MCF 10A (cell line): ENCODE measurements around the gene CNIH1. TPM values are rescaled to one million over a fixed set of nuclear protein-coding genes. Genes with fewer than 3 reads are reported as not detected.
"Not testable (repeated sequence)": the region's sequence is repeated elsewhere in the genome, so short reads cannot be mapped to it uniquely, and the experiment has no call there.

Source experiments
- BruUV-seq: library from RNA; stranded (reverse); fragments of 400-500 nt; replicated peaks from 2 replicates; lab custom pipeline; 2021; lab: Mats Ljungman, UMichigan
- CTCF ChIA-PET: fragments of 300-600 bp; sonication (Branson Sonifier 250); formaldehyde crosslinking; extraction: SDS; loops from one replicate; lab custom pipeline; 2021; ENCODE audit warnings: antibody characterized with exemption, inconsistent platforms; lab: Yijun Ruan, JAX
- POLR2A ChIA-PET: fragments of 300-600, 350-650 bp; sonication (Branson Sonifier 250); formaldehyde crosslinking; extraction: SDS; loops from one replicate; lab custom pipeline; 2020; ENCODE audit warnings: antibody characterized with exemption, inconsistent platforms; lab: Yijun Ruan, JAX
- DNase-seq: peaks from one replicate; pipeline ENCODE4 v3.0.0-alpha.2; 2018; ENCODE audit not compliant: unreplicated experiment
- H3K27ac Mint-ChIP-seq: one replicate; pipeline ENCODE4 v1.8.0; 2022; ENCODE audit warnings: mild to moderate bottlenecking, low read depth, mixed read lengths; ENCODE audit not compliant: unreplicated experiment
- H3K27me3 Mint-ChIP-seq: one replicate; pipeline ENCODE4 v1.8.0; 2022; ENCODE audit warnings: mixed read lengths; ENCODE audit not compliant: insufficient read depth, unreplicated experiment
- H3K36me3 Mint-ChIP-seq: one replicate; pipeline ENCODE4 v1.8.0; 2022; ENCODE audit warnings: mild to moderate bottlenecking, moderate library complexity, mixed read lengths; ENCODE audit not compliant: insufficient read depth, unreplicated experiment
- H3K4me1 Mint-ChIP-seq: one replicate; pipeline ENCODE4 v1.8.0; 2022; ENCODE audit warnings: mixed read lengths; ENCODE audit not compliant: insufficient read depth, unreplicated experiment
- H3K4me3 Mint-ChIP-seq: one replicate; pipeline ENCODE4 v1.8.0; 2022; ENCODE audit warnings: mild to moderate bottlenecking, moderate library complexity, mixed read lengths; ENCODE audit not compliant: unreplicated experiment
- H3K9me3 Mint-ChIP-seq: one replicate; pipeline ENCODE4 v1.8.0; 2022; ENCODE audit warnings: mixed read lengths; ENCODE audit not compliant: unreplicated experiment
- intact Hi-C: fragments of 100-400 bp; cut with micrococcal nuclease; formaldehyde crosslinking; loops from 2 replicates; pipeline ENCODE4 v1.14.1; 2022
- total RNA-seq: library from RNA; stranded (reverse); gene quantifications from 2 replicates; pipeline ENCODE4 v1.2.3, GENCODE V29; 2022
- TF ChIP-seq, protein P1 (sequence below): fragments of 200-600 bp; IDR thresholded peaks from one replicate; pipeline ENCODE4 v1.8.0; 2022; ENCODE audit warnings: antibody characterized with exemption, mild to moderate bottlenecking; ENCODE audit not compliant: unreplicated experiment

The CNIH1 gene
- total RNA-seq, 1 experiment from 2014 or later: 228 TPM

DNA sequence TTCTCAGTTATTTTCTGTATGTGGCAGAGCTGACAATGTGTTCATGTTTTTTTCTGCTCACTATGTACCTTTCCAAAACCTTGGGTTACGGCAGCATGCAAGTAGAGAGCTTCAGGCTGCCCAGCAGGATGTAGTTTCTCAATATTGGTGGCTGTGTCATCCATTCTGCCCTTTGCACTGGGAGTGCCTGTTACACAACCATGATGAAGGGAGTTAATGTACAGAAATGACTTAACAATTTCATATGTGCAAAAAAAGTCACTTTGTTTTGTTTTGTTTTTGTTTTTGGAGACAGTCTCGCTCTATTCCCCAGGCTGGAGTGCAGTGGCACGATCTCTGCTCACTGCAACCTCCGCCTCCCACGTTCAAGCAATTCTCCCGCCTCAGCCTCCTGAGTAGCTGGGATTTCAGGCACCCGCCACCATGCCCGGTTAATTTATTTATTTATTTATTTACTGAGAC is 6.1 kb upstream of the CNIH1 start:
- H3K4me3 Mint-ChIP-seq: peak overlapping the region; percentile 36
- BruUV-seq: no TSS peak
- ChIA-PET CTCF (interaction anchor here (0.6 to 1.5 kb wide), 7 partner anchors 35 to 1840 kb away, joined by 3 to 5 read pairs (median 3); no protein-coding TSS in a partner anchor), POLR2A (interaction anchor here (0.6 to 4.4 kb wide), 16 partner anchors 9 to 424 kb away, joined by 3 to 100 read pairs (median 7); partner anchors contain the start of genes CDKN3, CGRRF1 and GMFB)
- peaks cover 20% of the 10 kb centered on the region for H3K4me1 Mint-ChIP-seq
- DNase-seq: peak; percentile 96
- intact Hi-C loops: no loop called here
- no peaks in the 10 kb centered on the region for H3K27me3 Mint-ChIP-seq
- peak overlapping the region; percentile 78 for H3K27ac Mint-ChIP-seq
- TF ChIP-seq, protein P1, sequence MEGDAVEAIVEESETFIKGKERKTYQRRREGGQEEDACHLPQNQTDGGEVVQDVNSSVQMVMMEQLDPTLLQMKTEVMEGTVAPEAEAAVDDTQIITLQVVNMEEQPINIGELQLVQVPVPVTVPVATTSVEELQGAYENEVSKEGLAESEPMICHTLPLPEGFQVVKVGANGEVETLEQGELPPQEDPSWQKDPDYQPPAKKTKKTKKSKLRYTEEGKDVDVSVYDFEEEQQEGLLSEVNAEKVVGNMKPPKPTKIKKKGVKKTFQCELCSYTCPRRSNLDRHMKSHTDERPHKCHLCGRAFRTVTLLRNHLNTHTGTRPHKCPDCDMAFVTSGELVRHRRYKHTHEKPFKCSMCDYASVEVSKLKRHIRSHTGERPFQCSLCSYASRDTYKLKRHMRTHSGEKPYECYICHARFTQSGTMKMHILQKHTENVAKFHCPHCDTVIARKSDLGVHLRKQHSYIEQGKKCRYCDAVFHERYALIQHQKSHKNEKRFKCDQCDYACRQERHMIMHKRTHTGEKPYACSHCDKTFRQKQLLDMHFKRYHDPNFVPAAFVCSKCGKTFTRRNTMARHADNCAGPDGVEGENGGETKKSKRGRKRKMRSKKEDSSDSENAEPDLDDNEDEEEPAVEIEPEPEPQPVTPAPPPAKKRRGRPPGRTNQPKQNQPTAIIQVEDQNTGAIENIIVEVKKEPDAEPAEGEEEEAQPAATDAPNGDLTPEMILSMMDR: no peak
- H3K9me3 Mint-ChIP-seq: no peaks in the 10 kb centered on the region
- no peaks in the 10 kb centered on the region for H3K36me3 Mint-ChIP-seq

DNA sequence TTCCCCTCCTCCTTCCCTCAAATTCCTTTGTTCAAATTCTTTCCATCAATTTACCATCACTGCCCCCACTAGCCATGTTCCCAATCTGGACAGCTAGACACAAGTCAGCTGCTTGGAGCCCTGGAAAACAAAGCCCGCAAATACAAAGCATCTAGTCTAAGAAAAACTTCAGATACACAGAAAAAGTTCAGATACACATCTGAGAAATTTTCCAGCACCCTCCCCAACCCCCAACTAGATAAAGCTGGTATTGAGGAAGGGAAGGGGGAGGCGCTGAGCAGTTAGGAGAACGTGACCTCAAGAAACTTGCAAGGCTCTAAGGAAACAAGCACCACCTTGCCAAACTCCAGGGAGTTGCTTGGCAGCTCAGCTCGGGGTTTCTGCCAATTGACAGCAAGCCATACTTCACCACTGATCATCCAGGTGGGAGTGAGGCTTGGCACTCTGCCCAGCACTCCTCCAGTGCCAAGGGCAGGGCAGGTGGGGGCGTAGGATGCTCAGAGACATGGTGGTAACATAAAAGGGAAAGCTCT is 5.1 kb upstream of the CNIH1 start:
- intact Hi-C loops: no loop called here
- CTCF ChIA-PET: interaction anchor here (0.6 to 1.5 kb wide), 5 partner anchors 11 to 43 kb away, joined by 3 to 8 read pairs (median 5); no protein-coding TSS in a partner anchor
- BruUV-seq: no TSS peak
- POLR2A ChIA-PET: interaction anchor here (0.5 to 4.4 kb wide), 19 partner anchors 8 to 1543 kb away, joined by 3 to 100 read pairs (median 5); partner anchors contain the start of genes CDKN3, CGRRF1, GMFB and MAPK1IP1L
- Mint-ChIP-seq H3K4me3 (peak overlapping the region; percentile 36), H3K27me3 (no peaks in the 10 kb centered on the region), H3K27ac (peak overlapping the region; percentile 78), H3K4me1 (peaks cover 29% of the 10 kb centered on the region), H3K36me3 (no peaks in the 10 kb centered on the region), H3K9me3 (no peaks in the 10 kb centered on the region)
- DNase-seq: peak; percentile 97
- TF ChIP-seq, protein P1: no peak

DNA sequence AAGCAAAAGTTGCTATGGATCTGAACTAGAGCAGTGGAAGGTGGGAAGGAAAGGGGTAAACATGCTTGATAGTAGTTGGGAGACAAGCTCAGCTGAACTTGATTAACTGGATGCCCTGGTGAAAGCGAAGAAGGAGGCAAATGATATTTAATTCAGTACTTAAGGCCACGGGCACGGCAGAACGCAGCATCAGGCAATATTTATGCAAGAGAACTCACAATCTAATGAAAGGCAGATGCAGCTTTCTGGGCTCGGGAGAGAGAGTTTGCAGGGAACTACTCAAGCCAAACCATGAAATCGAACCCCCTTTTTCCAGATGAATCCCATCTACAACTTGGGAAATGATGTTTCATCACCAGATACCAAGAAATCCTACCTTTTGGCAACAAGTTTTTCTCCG is 3.5 kb upstream of the CNIH1 start:
- Mint-ChIP-seq H3K9me3 (no peaks in the 10 kb centered on the region), H3K36me3 (peaks cover 3% of the 10 kb centered on the region), H3K27ac (peak overlapping the region; percentile 42), H3K27me3 (no peaks in the 10 kb centered on the region), H3K4me3 (no peak overlapping the region), H3K4me1 (peaks cover 24% of the 10 kb centered on the region)
- no peak for DNase-seq
- POLR2A ChIA-PET: interaction anchor here (0.5 to 4.4 kb wide), 2 partner anchors 43 to 1302 kb away, joined by 5 to 100 read pairs; partner anchors contain the start of gene GMFB
- TF ChIP-seq, protein P1: no peak
- no TSS peak for BruUV-seq
- intact Hi-C loops: no loop called here
- CTCF ChIA-PET: interaction anchor here (0.7 to 2.9 kb wide), 3 partner anchors 13 to 330 kb away, joined by 3 to 20 read pairs (median 5); partner anchors contain the start of gene GMFB

DNA sequence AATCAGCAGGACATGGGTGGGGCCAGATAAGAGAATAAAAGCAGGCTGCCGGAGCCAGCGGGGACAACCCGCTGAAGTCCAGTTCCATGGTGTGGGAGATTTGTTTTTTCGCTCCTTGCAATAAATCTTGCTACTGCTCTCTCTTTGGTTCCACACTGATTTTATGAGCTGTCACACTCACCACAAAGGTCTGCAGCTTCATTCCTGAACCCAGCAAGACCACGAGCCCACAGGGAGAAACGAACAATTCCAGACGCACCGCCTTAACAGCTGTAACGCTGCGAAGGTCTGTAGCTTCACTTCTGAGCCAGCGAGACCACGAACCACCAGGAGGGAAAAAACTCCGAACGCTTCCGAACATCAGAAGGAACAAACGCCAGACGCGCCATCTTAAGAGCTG is 2.8 kb upstream of the CNIH1 start:
- ChIA-PET CTCF (interaction anchor here (0.7 to 2.9 kb wide), 3 partner anchors 12 to 331 kb away, joined by 3 to 20 read pairs (median 5); partner anchors contain the start of gene GMFB), POLR2A (interaction anchor here (0.8 to 4.4 kb wide), 2 partner anchors 44 to 50 kb away, joined by 3 to 100 read pairs; partner anchors contain the start of gene GMFB)
- DNase-seq: no peak
- TF ChIP-seq, protein P1: no peak
- no peaks in the 10 kb centered on the region for H3K27me3 Mint-ChIP-seq
- no peaks in the 10 kb centered on the region for H3K9me3 Mint-ChIP-seq
- peaks cover 24% of the 10 kb centered on the region for H3K4me1 Mint-ChIP-seq
- peaks cover 8% of the 10 kb centered on the region for H3K36me3 Mint-ChIP-seq
- H3K4me3 Mint-ChIP-seq: no peak overlapping the region
- no peak overlapping the region for H3K27ac Mint-ChIP-seq
- BruUV-seq: no TSS peak
- intact Hi-C loops: no loop called here

DNA sequence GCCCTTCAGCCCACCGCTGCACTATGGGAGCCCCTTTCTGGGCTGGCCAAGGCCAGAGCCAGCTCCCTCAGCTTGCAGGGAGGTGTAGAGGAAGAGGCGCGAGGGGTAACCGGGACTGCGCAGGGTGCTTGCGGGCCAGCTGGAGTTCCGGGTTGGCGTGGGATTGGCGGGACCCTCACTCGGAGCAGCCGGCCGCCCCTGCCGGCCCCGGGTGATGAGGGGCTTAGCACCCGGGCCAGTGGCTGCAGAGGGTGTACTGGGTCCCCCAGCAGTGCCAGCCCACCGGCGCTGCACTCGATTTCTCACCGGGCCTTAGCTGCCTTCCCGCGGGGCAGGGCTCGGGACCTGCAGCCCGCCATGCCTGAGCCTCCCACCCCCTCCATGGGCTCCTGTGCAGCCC is 1.8 kb upstream of the CNIH1 start:
- intact Hi-C loops: not testable (repeated sequence)
- CTCF ChIA-PET: interaction anchor here (0.6 to 2.9 kb wide), 5 partner anchors 17 to 266 kb away, joined by 3 to 20 read pairs (median 4); partner anchors contain the start of gene GMFB

More for the DNA sequence above, 1.8 kb upstream of the CNIH1 start:
- not testable (repeated sequence) for DNase-seq, BruUV-seq, H3K9me3 Mint-ChIP-seq, H3K27me3 Mint-ChIP-seq, H3K36me3 Mint-ChIP-seq, H3K27ac Mint-ChIP-seq, H3K4me3 Mint-ChIP-seq
- peaks cover 30% of the 10 kb centered on the region for H3K4me1 Mint-ChIP-seq
- POLR2A ChIA-PET: interaction anchor here (1.1 to 6.0 kb wide), 2 partner anchors 11 to 45 kb away, joined by 4 to 58 read pairs; partner anchors contain the start of gene GMFB
